Endodermal cell (in vitro differentiated cells): ENCODE results near the gene MAP2K5. TPM values are rescaled to one million over a fixed set of nuclear protein-coding genes. Genes with fewer than 3 reads are reported as not detected.

Experiments used
- DNase-seq: peaks from one replicate; pipeline ENCODE4 v3.0.0-alpha.2; 2017
- H3K27ac ChIP-seq: 2 replicates; pipeline ENCODE4 v1.5.1; 2013; ENCODE audit warnings: mild to moderate bottlenecking, low read depth, low read length, moderate library complexity
- H3K27me3 ChIP-seq: 2 replicates; pipeline ENCODE4 v1.6.1; 2013; ENCODE audit warnings: mild to moderate bottlenecking, low read length, moderate library complexity; ENCODE audit not compliant: insufficient read depth, control insufficient read depth, poor library complexity, severe bottlenecking
- H3K36me3 ChIP-seq: 2 replicates; pipeline ENCODE4 v1.7.0; 2013; ENCODE audit warnings: mild to moderate bottlenecking, low read length, moderate library complexity; ENCODE audit not compliant: control insufficient read depth, insufficient read depth
- H3K4me1 ChIP-seq: one replicate; pipeline ENCODE4 v1.7.0; 2013; ENCODE audit warnings: low read length; ENCODE audit not compliant: control insufficient read depth, insufficient read depth
- H3K4me3 ChIP-seq: 2 replicates; pipeline ENCODE4 v1.5.1; 2013; ENCODE audit warnings: mild to moderate bottlenecking, low read length, moderate library complexity
- H3K9ac ChIP-seq: 2 replicates; pipeline ENCODE4 v1.6.1; 2013; ENCODE audit warnings: mild to moderate bottlenecking, low read length, moderate library complexity; ENCODE audit not compliant: poor library complexity, severe bottlenecking; ENCODE audit errors: extremely low read depth
- H3K9me3 ChIP-seq: 2 replicates; pipeline ENCODE4 v1.6.1; 2013; ENCODE audit warnings: mild to moderate bottlenecking, low read length, moderate library complexity; ENCODE audit not compliant: control insufficient read depth
- H3K27ac Mint-ChIP-seq: 2 replicates; pipeline ENCODE4 v1.8.0; 2020; ENCODE audit warnings: mixed read lengths
- H3K27me3 Mint-ChIP-seq: 2 replicates; pipeline ENCODE4 v1.8.0; 2021; ENCODE audit warnings: mild to moderate bottlenecking, mixed read lengths; ENCODE audit not compliant: insufficient read depth
- H3K36me3 Mint-ChIP-seq: 2 replicates; pipeline ENCODE4 v1.8.0; 2020; ENCODE audit warnings: low read depth, mixed read lengths
- H3K4me1 Mint-ChIP-seq: 2 replicates; pipeline ENCODE4 v1.8.0; 2020; ENCODE audit warnings: mixed read lengths
- H3K4me3 Mint-ChIP-seq: 2 replicates; pipeline ENCODE4 v1.8.0; 2020; ENCODE audit warnings: mild to moderate bottlenecking, moderate library complexity, mixed read lengths
- H3K9me3 Mint-ChIP-seq: 2 replicates; pipeline ENCODE4 v1.8.0; 2020; ENCODE audit warnings: mild to moderate bottlenecking, mixed read lengths
- CTCF ChIP-seq: fragments of 200-600 bp; sonication (generic); conservative IDR thresholded peaks from 2 replicates; pipeline ENCODE4 v1.5.0; 2021; ENCODE audit warnings: antibody characterized with exemption, mild to moderate bottlenecking
- WGBS, 2 experiments: methylation state at CpG; one replicate each; pipeline versions ENCODE4 v1.1.5 to v1.1.7; 2013; ENCODE audit warnings: missing lambda C conversion rate in 2 of 2, mixed read lengths in 1 of 2; ENCODE audit not compliant: insufficient coverage in 1 of 2, insufficient read length in 1 of 2; 5-methylcytosine and 5-hydroxymethylcytosine counted together
- long read RNA-seq, 4 experiments: library from polyadenylated mRNA in 2 of 4; library from RNA in 1 of 4; library from capped mRNA in 1 of 4; stranded (forward) in 3 of 4; unstranded in 1 of 4; transcript quantifications; one replicate each; pipeline ENCODE4 v2.0.0, GENCODE V29; 2020 to 2021; ENCODE audit warnings: inconsistent platforms in 1 of 4
- polyA plus RNA-seq, 2 experiments: library from polyadenylated mRNA; stranded (reverse); fragments of 50-300 nt; gene quantifications; one replicate each; pipeline ENCODE4 v1.2.3, GENCODE V29; 2013
- total RNA-seq, 2 donors: library from RNA; stranded (reverse); fragmentation: NEBNext Ultra II Directional in 1 of 2; extraction: Animal tissue kit (Norgen Biotek cat#: 25700) in 1 of 2; gene quantifications; 2 replicates in 1 of 2; 3 replicates in 1 of 2; pipeline ENCODE4 v1.2.1, GENCODE V29; 2021

MAP2K5 gene
- 10 to 100 TPM; 17.1 to 26.7 TPM for total RNA-seq
- 29.9 TPM for polyA plus RNA-seq (2013, experiment 1 of 2)
- 24.2 TPM for polyA plus RNA-seq (2013, experiment 2 of 2)
- long read RNA-seq, experiment 1, partial matches to known transcripts: 3 of 13 reads
- long read RNA-seq, experiment 1, other reads (novel, unspliced or antisense): 7 of 13 reads
- long read RNA-seq, experiment 2, transcript MAP2K5-201 (22 exons, 2,347 nt): major isoform, 18 of 31 reads
- long read RNA-seq, experiment 2, partial matches to known transcripts: 3 of 31 reads
- long read RNA-seq, experiment 2, other reads (novel, unspliced or antisense): 10 of 31 reads
- long read RNA-seq, experiment 3, transcript MAP2K5-204 (21 exons, 1,689 nt): minor isoform, 6 of 59 reads
- long read RNA-seq, experiment 3, transcript MAP2K5-201 (22 exons, 2,347 nt): major isoform, 41 of 59 reads
- long read RNA-seq, experiment 3, partial matches to known transcripts: 1 of 59 reads
- long read RNA-seq, experiment 3, other reads (novel, unspliced or antisense): 11 of 59 reads
- long read RNA-seq, experiment 4: 0 reads

GRCh38 chr15:67542420-67543347, at the start of gene MAP2K5:
Gene MAP2K5, plus strand, starts transcription at chr15:67542703. Its CDS starts 633 bp downstream, at chr15:67543336.
- H3K9me3 Mint-ChIP-seq: no peaks in the 10 kb centered on the region
- Histone ChIP-seq H3K4me1 (peaks cover 4% of the 10 kb centered on the region), H3K27me3 (no peaks in the 10 kb centered on the region), H3K36me3 (no peaks in the 10 kb centered on the region), H3K4me3 (peak within 1 kb of the TSS; percentile 98), H3K9ac (peak within 1 kb of the TSS; percentile 61), H3K9me3 (no peaks in the 10 kb centered on the region), H3K27ac (no peak within 1 kb of the TSS)
- H3K27me3 Mint-ChIP-seq: no peaks in the 10 kb centered on the region
- TF ChIP-seq CTCF: no peak
- H3K4me3 Mint-ChIP-seq: peak within 1 kb of the TSS; percentile 89
- peak; percentile 90 for DNase-seq
- WGBS, 2 experiments: 1% methylated on average over 43 to 91 of the region's 91 CpGs
- peak within 1 kb of the TSS; percentile 91 for H3K27ac Mint-ChIP-seq
- peaks cover 10% of the 10 kb centered on the region for H3K4me1 Mint-ChIP-seq
- H3K36me3 Mint-ChIP-seq: peaks cover 1% of the 10 kb centered on the region

DNA sequence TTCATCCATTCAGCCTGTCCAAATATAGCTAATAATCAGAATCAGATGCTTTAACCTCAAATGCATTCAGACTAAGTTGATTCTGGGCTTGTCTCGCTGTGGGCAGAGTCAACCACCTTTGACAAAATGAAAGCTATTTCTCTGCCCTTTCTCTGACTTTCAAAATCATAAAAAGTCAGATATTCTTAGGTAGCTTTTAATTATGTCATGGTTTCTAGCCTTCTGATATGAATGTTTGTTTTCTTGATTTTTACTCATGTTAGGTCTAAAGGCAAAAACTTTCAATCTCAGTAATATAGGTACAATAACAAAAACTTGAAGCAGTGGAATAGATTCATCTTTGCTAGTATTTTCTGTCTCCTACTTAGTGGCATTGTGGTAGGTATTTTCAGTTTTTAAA, 46.9 kb upstream of the MAP2K5 start:
- peaks cover 14% of the 10 kb centered on the region for H3K27me3 Mint-ChIP-seq
- no peak for TF ChIP-seq CTCF

DNA sequence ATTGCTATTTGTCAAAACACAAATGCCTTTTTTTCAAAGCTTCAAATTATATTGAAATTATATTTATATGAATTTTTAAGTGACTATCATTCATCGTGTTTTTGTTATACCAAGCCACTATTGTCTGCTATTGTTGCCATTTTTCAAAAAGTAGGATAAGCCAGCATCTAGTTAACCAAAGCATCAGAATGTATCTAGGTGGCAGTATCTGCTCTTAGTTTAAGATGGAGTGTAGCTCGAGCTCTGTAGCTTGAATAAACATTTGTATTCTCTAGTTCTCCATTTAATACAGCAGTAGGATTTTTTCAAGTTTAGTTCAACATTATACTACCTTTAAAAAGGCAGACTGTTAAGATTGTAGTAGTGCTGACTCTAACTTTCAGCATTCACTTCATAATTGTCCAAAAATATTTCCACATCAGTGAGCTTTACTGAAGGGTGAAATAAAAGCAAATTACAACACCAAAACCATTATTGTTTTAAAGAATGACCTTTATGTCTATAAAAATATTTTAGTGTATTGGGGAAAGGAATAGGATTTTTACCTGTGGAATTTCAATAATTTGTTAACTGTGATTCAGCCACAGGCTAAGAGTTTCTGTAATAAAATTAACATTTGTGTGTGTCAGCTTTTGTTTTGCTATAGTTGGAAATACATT, 41.2 kb upstream of the MAP2K5 start:
- peaks cover 15% of the 10 kb centered on the region for H3K4me1 Mint-ChIP-seq
- Histone ChIP-seq H3K27me3 (peaks cover 15% of the 10 kb centered on the region), H3K9ac (no peak overlapping the region), H3K4me3 (no peak overlapping the region), H3K36me3 (no peaks in the 10 kb centered on the region), H3K4me1 (no peaks in the 10 kb centered on the region), H3K9me3 (no peaks in the 10 kb centered on the region), H3K27ac (no peak overlapping the region)
- peak; percentile 50 for TF ChIP-seq CTCF
- WGBS, 2 experiments: 33 to 37% methylated on average over 1 to 2 of the region's 2 CpGs
- peaks cover 2% of the 10 kb centered on the region for H3K9me3 Mint-ChIP-seq
- H3K36me3 Mint-ChIP-seq: no peaks in the 10 kb centered on the region
- no peak overlapping the region for H3K27ac Mint-ChIP-seq
- no peak for DNase-seq
- H3K4me3 Mint-ChIP-seq: no peak overlapping the region
- H3K27me3 Mint-ChIP-seq: peaks cover 2% of the 10 kb centered on the region

More for the DNA sequence above, 46.9 kb upstream of the MAP2K5 start:
- no peak overlapping the region for H3K4me3 Mint-ChIP-seq
- H3K4me3 ChIP-seq: no peak overlapping the region
- no peak overlapping the region for H3K9ac ChIP-seq
- 85% methylated on average over 1 of the region's 1 CpG; no CpG with 5 or more reads in 1 of the 2 experiments for WGBS, 2 experiments
- peaks cover 12% of the 10 kb centered on the region for H3K27me3 ChIP-seq
- H3K4me1 Mint-ChIP-seq: peaks cover 25% of the 10 kb centered on the region
- H3K9me3 Mint-ChIP-seq: peaks cover 2% of the 10 kb centered on the region
- peaks cover 4% of the 10 kb centered on the region for H3K4me1 ChIP-seq
- no peaks in the 10 kb centered on the region for H3K36me3 ChIP-seq
- H3K27ac ChIP-seq: no peak overlapping the region
- no peaks in the 10 kb centered on the region for H3K36me3 Mint-ChIP-seq
- no peak overlapping the region for H3K27ac Mint-ChIP-seq
- DNase-seq: no peak
- H3K9me3 ChIP-seq: no peaks in the 10 kb centered on the region
